Fibroblast of skin of back (primary cell): ENCODE measurements around the gene CYTH3.

Source experiments
- DNase-seq: peaks from one replicate; pipeline ENCODE4 v3.0.0-alpha.2; 2013

The CYTH3 gene

GRCh38 chr7:6147627-6148026 is 124.8 kb downstream of the CYTH3 start:
- no peak for DNase-seq

- DNase-seq = no peak
These were observed 125.8 kb downstream of the CYTH3 start for GRCh38 chr7:6146666-6147065.

DNA sequence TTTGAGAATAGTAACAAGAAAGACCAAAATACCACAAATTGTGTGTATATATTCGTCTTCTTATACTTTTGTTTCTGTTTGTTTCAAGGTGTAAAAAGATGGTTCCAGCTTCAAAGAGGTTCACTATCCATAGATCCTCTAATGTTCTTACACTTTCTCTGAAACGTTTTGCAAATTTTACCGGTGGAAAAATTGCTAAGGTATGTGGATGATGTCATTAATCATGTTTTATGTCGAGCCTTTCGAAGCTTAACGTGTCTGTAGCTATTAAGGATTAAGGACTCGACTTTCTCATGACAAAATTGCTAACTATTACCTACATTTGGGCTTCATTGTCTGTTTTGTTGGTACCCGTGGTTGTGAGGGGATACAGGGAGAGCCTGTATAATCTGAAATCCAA is 128.4 kb downstream of the CYTH3 start:
- DNase-seq = no peak

DNA sequence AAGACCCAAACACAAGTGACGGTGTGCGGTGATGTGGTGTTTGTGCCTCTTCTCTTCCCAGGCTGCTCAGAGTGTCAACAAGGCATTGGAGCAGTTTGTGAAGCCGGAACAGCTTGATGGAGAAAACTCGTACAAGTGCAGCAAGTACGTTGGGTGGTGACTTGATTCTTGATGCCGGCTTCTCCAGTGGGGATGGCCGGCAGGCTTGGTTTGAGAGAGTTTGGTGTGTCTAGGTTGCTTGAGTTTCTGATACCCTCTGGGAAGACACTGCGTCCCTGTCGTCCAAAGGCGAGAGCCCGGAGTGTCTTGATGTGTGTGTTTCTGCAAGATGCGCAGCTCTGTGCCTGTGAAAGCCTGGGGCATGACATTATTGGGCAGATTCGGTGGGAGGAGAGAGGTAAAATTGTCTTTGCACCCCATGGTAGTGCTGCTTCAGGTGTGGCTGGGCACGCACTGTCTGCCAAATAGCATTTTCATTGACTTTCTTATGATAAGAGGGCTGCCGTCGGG is 129.5 kb downstream of the CYTH3 start:
- DNase-seq = no peak

DNA sequence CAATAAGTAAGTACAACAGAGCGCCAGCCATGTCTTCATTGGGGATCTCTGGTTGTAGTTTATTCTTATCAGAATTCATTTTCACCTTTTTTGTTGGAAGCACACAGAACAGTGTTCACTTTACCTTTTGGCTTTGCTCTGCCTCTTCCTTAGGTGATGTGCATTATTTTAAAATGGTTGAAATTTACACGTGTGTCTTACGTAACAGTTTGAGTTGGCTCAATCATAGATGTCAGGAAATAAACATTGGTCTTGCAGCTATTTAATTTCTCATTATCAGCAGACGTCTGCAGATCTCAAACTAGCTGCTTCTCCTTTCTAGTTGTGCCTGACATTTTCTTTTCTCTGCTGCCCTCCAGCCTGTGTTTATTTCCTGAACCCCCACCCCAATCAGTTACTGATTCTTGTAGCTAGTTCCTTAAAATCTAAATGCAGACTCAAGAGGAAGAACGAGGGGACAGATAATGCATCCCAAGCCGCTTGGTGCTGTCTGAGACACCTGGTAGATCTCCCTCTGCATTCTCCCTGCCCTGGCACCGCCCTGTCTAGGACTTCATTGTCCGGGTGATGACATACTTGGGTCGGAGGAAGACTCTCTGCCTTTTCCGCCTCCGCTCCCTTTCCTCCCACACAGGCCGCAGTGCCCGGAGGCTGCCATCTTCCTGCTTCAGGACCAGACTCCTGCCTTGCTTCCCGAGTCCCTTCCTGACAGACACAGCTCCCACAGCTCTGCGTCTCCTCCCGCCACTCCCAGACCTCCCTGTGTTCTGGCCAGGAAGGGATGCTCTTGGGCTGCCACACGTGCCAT is 133.0 kb downstream of the CYTH3 start:
- no peak for DNase-seq

DNA sequence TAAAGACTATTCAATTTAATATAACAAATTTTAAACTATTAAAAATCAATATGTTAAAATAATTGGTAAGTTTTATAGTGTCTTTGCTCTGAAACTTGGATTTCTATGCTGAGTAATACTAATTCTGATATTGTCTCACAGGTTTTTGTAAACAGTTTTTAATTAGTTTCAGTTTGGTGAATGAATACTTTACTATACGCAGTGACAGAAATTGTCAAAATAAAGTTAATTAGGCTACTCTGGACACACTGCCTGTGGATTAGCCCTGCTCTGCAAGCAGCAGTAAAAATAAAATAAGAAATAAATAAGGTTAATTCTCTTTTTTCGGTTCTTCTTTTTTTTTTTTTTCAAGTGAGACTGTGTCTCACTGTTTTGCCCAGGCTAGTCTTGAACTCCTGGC is 135.9 kb downstream of the CYTH3 start:
- DNase-seq = no peak

GRCh38 chr7:6133249-6133648 is 139.2 kb downstream of the CYTH3 start:
- no peak for DNase-seq

- no peak for DNase-seq
These were observed 142.3 kb downstream of the CYTH3 start for GRCh38 chr7:6130007-6130587.

GRCh38 chr7:6128205-6128604 is 144.2 kb downstream of the CYTH3 start:
- DNase-seq = no peak

DNA sequence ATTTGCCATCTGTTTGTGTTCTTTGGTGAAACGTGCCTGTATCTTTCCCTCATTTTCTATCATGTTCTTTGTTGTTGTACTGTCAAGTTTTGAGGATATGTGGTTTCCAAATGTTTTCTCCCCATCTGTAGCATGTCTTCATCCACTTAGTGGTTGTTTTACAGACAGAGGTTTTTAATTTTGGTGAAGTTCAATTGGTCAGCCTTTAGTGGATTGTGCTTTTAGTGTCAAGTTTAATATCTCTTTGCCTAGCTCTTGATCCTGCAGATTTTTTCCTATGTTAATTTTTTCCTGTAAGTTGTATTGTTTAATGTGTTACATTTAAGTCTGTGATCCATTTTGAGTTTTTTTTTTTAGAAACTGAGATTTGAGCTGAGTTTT is 145.3 kb downstream of the CYTH3 start:
- no peak for DNase-seq

GRCh38 chr7:6123843-6124242 is 148.6 kb downstream of the CYTH3 start:
- DNase-seq = no peak

DNA sequence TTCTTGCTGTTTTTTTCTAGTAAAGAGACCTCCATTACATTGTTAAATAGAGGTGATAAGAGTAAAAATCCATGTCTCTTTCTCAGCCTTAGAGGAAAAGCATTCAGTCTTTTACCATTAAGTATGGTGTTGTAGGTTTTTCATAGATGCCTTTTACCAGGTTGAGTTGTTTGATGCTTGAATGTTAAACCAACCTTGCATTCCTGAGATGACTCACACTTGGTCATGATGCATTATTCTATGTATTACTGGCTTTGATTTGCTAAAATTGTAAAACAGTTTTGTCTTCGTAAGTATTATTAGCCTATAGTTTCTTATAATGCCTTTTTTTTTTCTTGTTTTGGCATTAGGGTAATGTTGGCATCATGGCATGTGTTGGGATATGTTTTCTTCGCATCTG is 151.3 kb downstream of the CYTH3 start:
- peak; percentile 38 for DNase-seq

DNA sequence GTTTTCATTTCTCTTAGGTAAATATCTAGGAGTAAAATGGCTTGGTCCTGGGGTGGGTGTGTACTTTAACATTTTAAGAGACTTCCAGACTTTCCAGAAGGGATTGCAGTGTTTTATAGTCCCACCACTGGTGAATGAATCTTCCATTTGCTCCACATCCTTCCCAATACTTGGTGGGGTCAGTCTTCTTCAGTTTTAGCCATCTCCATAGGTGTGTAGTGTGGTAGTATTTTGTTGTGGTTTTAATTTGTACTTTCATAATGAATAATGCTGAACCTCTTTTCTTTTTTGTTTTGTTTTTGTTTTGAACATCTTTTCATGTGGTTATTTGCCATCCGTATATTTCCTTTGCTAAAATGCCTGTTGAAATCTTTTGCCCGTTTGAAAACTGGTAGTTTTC is 154.9 kb downstream of the CYTH3 start:
- no peak for DNase-seq

DNA sequence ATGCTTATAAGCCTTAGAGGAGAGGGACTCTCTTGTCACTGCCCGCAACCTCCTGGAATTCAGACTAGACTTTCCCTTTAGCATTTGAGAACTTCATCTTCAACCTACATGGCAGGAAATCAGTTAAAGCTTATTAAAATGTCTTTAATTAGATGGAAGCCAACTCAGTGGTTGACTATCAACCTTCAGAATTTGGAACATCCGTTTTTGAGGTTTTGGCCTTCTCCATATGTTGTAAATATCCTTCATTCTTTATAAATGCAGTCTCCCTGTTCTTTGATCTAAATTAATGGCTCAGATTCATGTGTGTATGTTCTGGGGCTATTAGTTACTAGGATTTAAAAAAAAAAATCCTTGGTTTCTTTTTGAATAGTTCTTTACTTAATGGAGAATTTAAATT is 156.2 kb downstream of the CYTH3 start:
- no peak for DNase-seq
